ENCODE measurements around the gene SNX13.
A peak's percentile ranks its signal among the peaks of the same experiment; 100 is the strongest.

The SNX13 gene

GRCh38 chr7:17844022-17844421 is 96.3 kb downstream of the SNX13 start:
- Histone ChIP-seq H4K20me1 (ENCODE audit: insufficient read depth, low read length) (no peaks in the 10 kb centered on the region), H3K27ac (ENCODE audit: low read length) (no peak overlapping the region), H3F3A (ENCODE audit: insufficient read depth, low read length) (no peaks in the 10 kb centered on the region), H3K79me2 (ENCODE audit: low read length) (0 out of 2 replicates have a peak, but pooled peaks cover 4% of the 10 kb centered on the region), H2AFZ (ENCODE audit: low read length) (no peak overlapping the region), H3K27me3 (replicated peaks; ENCODE audit: insufficient read depth, low read length) (no peaks in the 10 kb centered on the region), H3K4me3 (ENCODE audit: low read length) (no peak overlapping the region), H3K36me3 (replicated peaks; ENCODE audit: insufficient read depth, low read length) (peaks cover 4% of the 10 kb centered on the region; the same call in 1 of the 2 replicates), H3K4me1 (ENCODE audit: low read length) (peaks cover 16% of the 10 kb centered on the region), H3K9me3 (replicated peaks; ENCODE audit: insufficient read depth, low read length) (no peaks in the 10 kb centered on the region), H3K9me2 (replicated peaks; ENCODE audit: insufficient read depth, low read length) (no peaks in the 10 kb centered on the region), H3K9ac (ENCODE audit: low read length) (no peak overlapping the region), H3K4me2 (ENCODE audit: low read depth, low read length) (no peak overlapping the region)
- TF ChIP-seq EZH2phosphoT487 (IDR thresholded peaks at IDR 0.05; ENCODE audit: low read length) (no peak), EZH2 (optimal IDR thresholded peaks at IDR 0.05; ENCODE audit: low read depth, low read length) (no peak), CTCF (IDR thresholded peaks at IDR 0.05; ENCODE audit: low read length) (no peak)
- DNase-seq: no peak

- no peak overlapping the region for H3K27ac ChIP-seq (ENCODE audit: low read length)
- peak; percentile 26 for DNase-seq
- no peaks in the 10 kb centered on the region for H3K27me3 ChIP-seq (replicated peaks; ENCODE audit: insufficient read depth, low read length)
- no peaks in the 10 kb centered on the region for H4K20me1 ChIP-seq (ENCODE audit: insufficient read depth, low read length)
- no peak overlapping the region for H3K9ac ChIP-seq (ENCODE audit: low read length)
- 0 out of 2 replicates have a peak, but pooled peaks cover 4% of the 10 kb centered on the region for H3K79me2 ChIP-seq (ENCODE audit: low read length)
- H3K4me3 ChIP-seq (ENCODE audit: low read length): no peak overlapping the region; the same call in 1 of the 2 replicates
- H2AFZ ChIP-seq (ENCODE audit: low read length): no peak overlapping the region
- TF ChIP-seq CTCF (IDR thresholded peaks at IDR 0.05; ENCODE audit: low read length) (no peak), EZH2 (optimal IDR thresholded peaks at IDR 0.05; ENCODE audit: low read depth, low read length) (no peak), EZH2phosphoT487 (IDR thresholded peaks at IDR 0.05; ENCODE audit: low read length) (no peak)
- H3K9me3 ChIP-seq (replicated peaks; ENCODE audit: insufficient read depth, low read length): no peaks in the 10 kb centered on the region
- peak overlapping the region; percentile 22 for H3K4me2 ChIP-seq (ENCODE audit: low read depth, low read length)
- no peaks in the 10 kb centered on the region for H3K9me2 ChIP-seq (replicated peaks; ENCODE audit: insufficient read depth, low read length)
- peaks cover 16% of the 10 kb centered on the region for H3K4me1 ChIP-seq (ENCODE audit: low read length)
- H3K36me3 ChIP-seq (replicated peaks; ENCODE audit: insufficient read depth, low read length): peaks cover 4% of the 10 kb centered on the region; the same call in 1 of the 2 replicates
- no peaks in the 10 kb centered on the region for H3F3A ChIP-seq (ENCODE audit: insufficient read depth, low read length)
Measured at GRCh38 chr7:17843041-17843440, 97.3 kb downstream of the SNX13 start.

GRCh38 chr7:17832820-17833355 is 107.4 kb downstream of the SNX13 start:
- H3K36me3 ChIP-seq (replicated peaks; ENCODE audit: insufficient read depth, low read length): peaks cover 4% of the 10 kb centered on the region; the same call in 1 of the 2 replicates
- no peak overlapping the region for H3K9ac ChIP-seq (ENCODE audit: low read length)
- no peaks in the 10 kb centered on the region for H3F3A ChIP-seq (ENCODE audit: insufficient read depth, low read length)
- no peak overlapping the region for H3K4me3 ChIP-seq (ENCODE audit: low read length)
- no peaks in the 10 kb centered on the region for H3K27me3 ChIP-seq (replicated peaks; ENCODE audit: insufficient read depth, low read length)
- H4K20me1 ChIP-seq (ENCODE audit: insufficient read depth, low read length): no peaks in the 10 kb centered on the region
- no peaks in the 10 kb centered on the region for H3K79me2 ChIP-seq (ENCODE audit: low read length)
- H3K4me2 ChIP-seq (ENCODE audit: low read depth, low read length): no peak overlapping the region
- no peak for TF ChIP-seq EZH2 (optimal IDR thresholded peaks at IDR 0.05; ENCODE audit: low read depth, low read length)
- no peak for TF ChIP-seq CTCF (IDR thresholded peaks at IDR 0.05; ENCODE audit: low read length)
- no peak for TF ChIP-seq EZH2phosphoT487 (IDR thresholded peaks at IDR 0.05; ENCODE audit: low read length)
- H3K9me3 ChIP-seq (replicated peaks; ENCODE audit: insufficient read depth, low read length): no peaks in the 10 kb centered on the region
- H2AFZ ChIP-seq (ENCODE audit: low read length): no peak overlapping the region
- DNase-seq: no peak
- H3K9me2 ChIP-seq (replicated peaks; ENCODE audit: insufficient read depth, low read length): no peaks in the 10 kb centered on the region
- no peaks in the 10 kb centered on the region for H3K4me1 ChIP-seq (ENCODE audit: low read length)
- H3K27ac ChIP-seq (ENCODE audit: low read length): no peak overlapping the region
